NB4 (cell line): ENCODE measurements around the gene ARAP3.

Experiments
- MYC ChIP-seq: IDR thresholded peaks from 2 replicates; pipeline ENCODE4 v1.6.1; 2011; ENCODE audit warnings: low read depth, low read length
- POLR2A ChIP-seq: IDR thresholded peaks from 2 replicates; pipeline ENCODE4 v1.6.1; 2011; ENCODE audit warnings: mild to moderate bottlenecking; ENCODE audit not compliant: insufficient read length; ENCODE audit errors: extremely low read depth
- TF ChIP-seq, protein P1 (sequence below): IDR thresholded peaks from one replicate; pipeline ENCODE4 v1.5.1; 2012; ENCODE audit warnings: low read depth, low read length
- TF ChIP-seq, protein P2 (sequence below): IDR thresholded peaks from 2 replicates; pipeline ENCODE4 v1.6.1; 2011; ENCODE audit warnings: low read depth, low read length

DNA sequence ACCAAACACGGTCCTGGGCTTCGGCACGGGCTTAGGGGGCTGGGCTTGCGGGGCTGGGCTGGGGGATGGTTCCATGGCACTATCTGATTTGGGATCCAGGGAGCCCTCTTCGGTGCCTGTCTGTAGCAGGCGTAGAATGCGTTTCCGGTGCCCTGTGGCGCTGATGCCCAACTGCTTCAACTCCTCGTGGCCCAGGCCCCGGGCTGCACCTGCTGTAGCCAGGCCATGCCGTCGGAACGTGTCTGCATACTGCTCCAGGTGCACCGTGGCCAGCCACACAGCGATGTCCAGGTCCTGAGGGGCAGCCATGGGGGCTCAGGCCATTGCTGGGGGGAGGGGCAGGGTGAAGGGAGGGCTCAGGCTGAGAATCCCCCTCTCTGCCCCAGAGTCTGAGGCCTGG, 1.9 kb downstream of the ARAP3 start:
- TF ChIP-seq, protein P1, sequence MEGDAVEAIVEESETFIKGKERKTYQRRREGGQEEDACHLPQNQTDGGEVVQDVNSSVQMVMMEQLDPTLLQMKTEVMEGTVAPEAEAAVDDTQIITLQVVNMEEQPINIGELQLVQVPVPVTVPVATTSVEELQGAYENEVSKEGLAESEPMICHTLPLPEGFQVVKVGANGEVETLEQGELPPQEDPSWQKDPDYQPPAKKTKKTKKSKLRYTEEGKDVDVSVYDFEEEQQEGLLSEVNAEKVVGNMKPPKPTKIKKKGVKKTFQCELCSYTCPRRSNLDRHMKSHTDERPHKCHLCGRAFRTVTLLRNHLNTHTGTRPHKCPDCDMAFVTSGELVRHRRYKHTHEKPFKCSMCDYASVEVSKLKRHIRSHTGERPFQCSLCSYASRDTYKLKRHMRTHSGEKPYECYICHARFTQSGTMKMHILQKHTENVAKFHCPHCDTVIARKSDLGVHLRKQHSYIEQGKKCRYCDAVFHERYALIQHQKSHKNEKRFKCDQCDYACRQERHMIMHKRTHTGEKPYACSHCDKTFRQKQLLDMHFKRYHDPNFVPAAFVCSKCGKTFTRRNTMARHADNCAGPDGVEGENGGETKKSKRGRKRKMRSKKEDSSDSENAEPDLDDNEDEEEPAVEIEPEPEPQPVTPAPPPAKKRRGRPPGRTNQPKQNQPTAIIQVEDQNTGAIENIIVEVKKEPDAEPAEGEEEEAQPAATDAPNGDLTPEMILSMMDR, result no peak
- TF ChIP-seq POLR2A (no peak), MYC (no peak)
- TF ChIP-seq, protein P2, sequence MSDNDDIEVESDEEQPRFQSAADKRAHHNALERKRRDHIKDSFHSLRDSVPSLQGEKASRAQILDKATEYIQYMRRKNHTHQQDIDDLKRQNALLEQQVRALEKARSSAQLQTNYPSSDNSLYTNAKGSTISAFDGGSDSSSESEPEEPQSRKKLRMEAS, result no peak
